GM18870 (cell line): ENCODE results near the gene GPATCH2.
"Not testable (repeated sequence)": the region's sequence is repeated elsewhere in the genome, so short reads cannot be mapped to it uniquely, and the experiment has no call there.

Experiments
- ATAC-seq: cut with Tn5 transposase; IDR thresholded peaks from one replicate; pipeline ENCODE4 v1.9.1; 2021; ENCODE audit warnings: moderate library complexity; ENCODE audit not compliant: unreplicated experiment

GPATCH2 gene

DNA sequence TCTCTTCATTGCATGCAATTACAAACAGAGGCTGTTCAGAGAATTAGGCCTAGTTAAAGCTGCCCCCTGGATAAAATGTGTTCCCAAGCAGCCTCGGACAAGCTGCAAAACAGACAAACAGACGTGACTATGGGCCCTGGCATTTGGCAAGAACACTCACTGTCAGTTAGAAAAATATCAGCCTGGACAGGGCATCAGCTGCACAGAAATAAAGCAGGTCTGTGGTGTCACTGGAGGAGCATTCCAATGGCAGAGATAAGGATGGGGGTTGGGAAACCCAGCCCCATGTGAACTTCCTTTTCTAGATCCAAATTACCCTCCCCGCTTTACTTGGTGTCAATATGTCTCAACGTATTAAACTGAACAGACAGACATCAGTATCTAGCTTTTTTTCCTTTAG lies 177.1 kb downstream of the GPATCH2 start:
- no peak for ATAC-seq

DNA sequence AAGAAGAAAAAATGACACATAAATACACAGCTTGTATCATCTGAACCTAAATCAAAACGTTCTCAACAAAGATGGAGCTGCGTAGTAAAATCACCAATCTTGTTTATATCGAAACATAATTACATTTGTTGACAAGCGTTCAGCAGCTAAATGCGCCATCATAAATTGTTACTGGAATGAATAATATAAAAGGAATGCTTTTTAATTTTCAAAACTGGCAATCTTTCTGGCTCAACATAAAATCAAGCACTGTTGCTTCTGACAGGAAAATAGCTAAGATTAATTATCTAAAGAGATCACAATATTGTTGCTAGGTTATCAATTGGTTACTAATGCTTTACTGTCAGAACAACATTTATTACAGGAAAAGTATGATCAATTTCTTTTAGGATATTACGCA lies 181.5 kb downstream of the GPATCH2 start:
- ATAC-seq: no peak

DNA sequence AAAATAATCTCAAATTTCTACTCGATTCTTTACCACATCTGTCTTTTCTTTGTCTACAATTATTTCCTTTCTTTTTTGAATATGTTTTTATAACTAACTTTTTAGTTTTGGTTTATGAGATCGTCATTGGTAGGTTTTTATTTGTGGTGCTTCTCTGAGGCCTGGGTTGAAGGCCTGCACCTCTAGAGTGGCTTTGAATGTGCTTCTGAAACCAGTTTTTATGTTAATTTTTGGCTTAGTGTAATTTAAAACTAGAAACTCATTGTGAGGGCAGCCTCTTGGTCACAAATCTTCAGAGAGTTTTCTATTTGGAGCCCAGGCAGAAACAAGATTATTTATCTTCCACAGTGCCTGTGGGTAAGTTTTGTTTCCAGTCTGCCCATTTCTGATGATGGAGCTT lies 187.0 kb downstream of the GPATCH2 start:
- no peak for ATAC-seq

DNA sequence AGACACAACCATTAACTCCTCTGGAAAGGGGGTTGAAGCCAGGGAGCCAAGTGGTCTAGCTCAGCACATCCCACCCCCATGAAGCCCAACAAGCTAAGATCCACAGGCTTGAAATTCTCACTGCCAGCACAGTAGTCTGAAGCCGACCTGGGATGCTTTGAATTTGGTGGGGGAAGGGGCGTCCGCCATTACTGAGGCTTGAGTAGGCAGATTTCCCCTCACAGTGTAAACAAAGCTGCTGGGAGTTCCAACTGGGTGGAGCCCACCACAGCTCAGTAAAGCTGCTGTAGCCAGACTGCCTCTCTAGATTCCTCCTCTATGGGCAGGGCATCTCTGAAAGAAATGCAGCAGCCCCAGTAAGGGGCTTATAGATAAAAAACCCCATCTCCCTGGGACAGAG lies 193.5 kb downstream of the GPATCH2 start:
- no peak for ATAC-seq

DNA sequence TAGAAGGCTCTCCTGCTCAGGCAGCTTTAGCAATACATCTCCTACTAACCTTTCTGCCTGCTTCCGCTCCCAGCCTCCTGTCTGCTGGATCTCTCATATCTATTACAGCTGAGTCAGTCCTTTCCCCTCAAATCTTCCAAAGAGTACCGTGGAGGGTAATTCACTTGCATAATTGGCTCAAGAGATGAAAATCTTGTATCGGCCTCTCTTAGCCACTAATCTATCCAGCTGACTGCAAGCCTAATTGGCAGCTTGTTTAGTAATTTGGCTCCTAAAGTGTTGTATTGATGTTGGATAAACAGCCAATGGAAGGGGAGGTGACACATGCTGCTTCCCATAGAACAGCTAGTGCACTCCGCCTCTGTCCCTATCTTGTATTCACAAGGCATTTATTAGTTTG lies 195.7 kb downstream of the GPATCH2 start:
- ATAC-seq: no peak

DNA sequence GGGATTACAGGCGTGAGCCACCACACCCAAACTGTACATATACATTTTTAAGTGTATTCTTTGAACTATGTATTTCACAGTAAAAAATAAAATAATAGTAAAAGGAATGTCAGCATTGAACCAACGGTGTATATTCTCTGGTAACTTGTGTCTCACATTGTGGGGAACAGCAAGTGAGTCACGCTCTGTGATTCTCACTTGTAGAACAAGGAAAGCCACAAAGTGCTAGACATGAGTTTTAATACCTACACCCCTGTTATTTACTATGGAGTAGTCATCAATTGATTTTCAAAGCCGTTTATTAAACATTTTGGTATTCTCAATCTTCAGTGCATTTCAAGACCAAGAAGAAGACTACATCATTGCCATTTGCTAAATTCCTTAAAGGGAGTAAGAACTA lies 197.2 kb downstream of the GPATCH2 start:
- no peak for ATAC-seq

DNA sequence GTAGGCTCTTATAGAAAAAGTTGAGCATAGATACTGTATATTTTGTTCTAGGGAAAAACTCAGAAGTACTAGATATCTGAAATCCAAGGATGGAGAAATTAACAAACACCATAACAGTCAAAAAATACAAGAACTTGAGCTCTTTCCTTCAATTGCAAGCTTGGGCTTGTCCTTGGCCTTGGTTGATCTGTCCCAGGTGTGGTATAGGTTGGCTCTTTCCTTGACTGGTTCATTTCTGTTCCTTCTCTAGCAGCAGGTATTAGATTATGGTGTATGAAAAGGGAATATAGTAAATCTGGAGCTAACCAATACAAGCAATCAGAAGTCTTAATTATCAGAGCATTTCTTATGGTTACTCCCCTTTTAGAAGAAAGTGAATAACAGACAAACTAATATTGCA lies 198.6 kb downstream of the GPATCH2 start:
- ATAC-seq: no peak

DNA sequence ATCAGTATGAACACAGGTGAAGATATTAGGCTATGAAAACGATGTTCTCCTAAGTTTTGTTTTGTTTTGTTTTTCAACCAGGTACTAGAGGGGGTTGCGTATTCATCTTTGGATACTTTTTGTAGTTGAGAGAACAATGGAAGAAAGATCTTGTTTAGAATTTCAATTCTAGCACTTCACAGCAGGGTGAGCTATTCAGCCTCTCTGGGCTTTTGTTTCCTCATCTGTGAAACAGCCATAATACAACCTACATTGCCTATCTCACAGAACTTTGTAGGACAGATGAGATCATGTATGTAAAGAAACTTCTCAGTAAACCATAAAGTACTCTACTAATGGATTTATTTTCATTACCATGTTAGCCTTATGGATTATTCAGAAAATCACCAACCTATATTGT lies 199.5 kb downstream of the GPATCH2 start:
- no peak for ATAC-seq

DNA sequence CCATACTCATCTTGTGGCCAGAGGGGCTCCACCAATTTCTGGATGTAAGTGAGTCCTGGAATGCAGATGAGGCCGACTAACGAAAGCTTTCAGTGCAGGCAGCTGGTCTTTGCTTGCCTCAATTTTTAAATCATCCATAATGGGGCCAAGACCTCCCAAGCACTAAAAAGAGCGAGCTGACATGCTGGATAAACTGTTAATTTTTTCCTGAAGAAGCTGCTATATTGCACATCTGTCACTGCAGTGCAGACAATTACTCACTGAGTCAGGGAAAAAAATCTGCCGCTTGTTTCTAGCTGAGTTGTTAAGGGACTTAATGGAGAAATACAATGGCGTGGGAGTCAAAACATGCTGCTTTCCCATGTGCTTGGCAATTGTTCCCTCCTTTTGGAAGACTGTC lies 205.5 kb downstream of the GPATCH2 start:
- ATAC-seq: no peak

DNA sequence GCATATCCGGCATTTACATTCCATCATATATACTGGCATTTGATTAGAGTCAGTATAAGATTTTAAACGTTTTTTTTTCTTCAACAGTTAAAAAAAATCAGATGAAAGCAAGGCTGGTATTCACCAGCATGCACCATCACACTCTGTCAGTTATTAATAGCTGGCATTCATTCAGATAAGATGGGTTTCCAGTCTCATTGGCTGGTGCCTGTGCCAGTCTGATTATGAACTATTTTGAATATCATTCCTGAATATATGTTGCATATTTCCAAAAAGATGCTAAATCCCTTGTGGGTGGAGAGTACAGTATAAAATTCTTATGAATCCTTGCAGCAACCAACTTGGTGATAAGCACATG lies 211.7 kb downstream of the GPATCH2 start:
- no peak for ATAC-seq

DNA sequence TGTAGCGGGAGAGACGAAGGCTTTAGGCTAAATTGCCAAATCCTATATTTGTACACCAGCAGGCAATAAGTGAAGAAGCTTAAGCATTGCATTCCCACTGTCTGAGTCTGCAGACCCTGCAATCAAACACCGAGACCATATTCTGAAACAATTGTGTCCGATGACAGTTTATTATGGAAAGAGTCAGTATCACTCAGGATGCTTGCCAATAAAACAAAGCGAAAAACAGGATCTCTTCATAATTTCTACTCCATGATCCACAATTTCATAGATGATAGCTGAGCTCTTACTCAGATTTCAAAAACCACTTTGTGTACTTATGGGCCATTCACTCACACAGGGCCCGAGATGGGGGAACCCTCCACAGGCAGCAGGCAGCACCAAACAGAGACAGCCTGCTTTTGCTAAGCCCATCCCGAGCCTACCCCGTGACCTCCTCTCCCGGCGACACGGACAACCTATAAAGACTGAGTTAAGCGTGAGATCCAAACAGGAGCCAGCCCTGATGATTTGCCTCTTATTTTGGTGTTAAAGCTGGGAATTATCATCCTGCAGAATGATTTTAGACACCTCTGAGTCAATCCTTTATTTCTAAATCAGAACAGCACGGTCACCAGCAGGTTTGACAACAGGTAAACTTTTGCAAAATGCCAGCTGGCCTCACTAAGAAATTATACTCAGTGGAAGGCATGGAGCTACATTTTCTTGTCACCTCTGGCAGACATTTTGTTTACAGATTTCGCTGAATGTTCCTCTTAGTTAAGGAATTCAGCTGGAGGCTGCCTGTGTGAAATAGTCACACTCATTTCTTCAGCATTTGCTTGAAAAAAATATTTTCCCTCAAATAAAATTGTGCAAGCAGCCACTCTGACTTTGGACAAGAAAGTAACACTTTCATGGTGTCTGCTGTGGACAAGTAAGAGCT lies 212.4 kb downstream of the GPATCH2 start:
- ATAC-seq: no peak

DNA sequence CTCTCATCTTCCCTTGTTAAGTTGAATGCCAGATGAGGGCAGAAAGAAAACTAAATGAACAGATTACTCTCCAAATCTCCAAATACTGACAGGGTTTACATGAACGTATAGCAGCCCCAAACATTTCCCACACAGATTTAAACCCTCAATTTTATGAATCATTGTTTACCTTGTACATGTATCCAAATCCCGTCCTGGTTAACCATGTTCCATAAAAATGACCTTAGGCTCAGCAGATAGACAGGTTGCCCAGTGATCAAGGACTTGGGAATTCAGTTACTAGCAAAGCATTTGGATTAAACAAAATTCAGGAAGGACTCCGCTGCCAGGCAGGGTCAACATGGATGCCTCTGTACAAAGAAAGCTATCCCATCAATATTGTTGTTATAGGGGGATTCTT lies 213.5 kb downstream of the GPATCH2 start:
- no peak for ATAC-seq

DNA sequence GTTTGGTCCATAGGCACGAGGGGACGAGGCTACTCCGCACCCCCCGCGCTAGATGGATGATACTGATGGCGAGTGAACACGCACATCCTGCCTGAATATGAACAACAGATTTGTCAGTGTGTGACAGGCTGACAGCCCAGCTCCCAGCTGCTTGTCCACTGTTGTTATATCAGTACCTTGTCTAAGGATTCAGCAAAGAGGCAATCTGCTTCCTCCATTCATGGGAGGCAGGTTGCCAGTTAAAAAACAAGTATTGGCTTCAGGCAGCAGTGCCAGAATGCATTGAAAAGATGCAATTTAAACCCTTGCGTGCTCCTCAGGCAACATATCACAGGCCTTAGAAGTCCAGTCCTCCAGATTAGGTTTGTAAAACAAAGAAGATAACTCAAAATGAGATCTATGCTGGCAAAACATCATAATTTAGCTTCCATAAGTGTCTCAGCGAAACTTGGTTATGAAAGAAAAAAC lies 223.3 kb downstream of the GPATCH2 start:
- no peak for ATAC-seq

DNA sequence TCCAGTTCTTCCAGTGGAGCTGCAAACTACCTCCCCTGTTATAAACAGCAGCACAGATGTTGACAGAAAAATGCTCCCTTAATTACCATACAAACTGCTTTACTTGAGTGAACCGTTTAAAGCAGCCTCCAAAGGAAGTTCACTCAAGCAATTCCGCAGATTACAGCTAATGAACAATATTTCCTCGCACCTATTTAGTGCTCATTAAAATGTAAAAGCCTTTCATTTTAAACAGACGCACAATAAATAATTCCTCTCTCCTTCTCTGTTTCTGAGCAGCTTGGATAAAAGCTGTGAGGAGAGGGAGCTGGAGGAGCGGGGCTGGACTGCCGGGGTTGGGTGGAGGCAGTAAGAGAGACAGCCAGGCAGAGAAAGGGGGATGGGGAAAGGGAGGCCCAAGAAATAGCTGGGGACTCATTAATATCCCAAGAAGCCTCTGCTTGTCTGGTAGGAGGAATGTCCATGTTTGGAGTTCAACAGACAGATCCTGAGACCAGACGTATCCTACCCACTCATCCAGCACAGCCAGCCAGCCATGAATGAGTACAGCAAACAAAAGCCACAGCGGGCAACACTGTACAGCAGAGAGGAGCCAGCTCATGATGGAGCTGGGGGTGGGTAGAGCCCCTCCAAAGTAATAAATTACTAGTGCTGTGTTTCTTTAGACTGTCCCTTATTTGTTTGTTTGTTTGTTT lies 227.7 kb downstream of the GPATCH2 start:
- ATAC-seq: no peak

DNA sequence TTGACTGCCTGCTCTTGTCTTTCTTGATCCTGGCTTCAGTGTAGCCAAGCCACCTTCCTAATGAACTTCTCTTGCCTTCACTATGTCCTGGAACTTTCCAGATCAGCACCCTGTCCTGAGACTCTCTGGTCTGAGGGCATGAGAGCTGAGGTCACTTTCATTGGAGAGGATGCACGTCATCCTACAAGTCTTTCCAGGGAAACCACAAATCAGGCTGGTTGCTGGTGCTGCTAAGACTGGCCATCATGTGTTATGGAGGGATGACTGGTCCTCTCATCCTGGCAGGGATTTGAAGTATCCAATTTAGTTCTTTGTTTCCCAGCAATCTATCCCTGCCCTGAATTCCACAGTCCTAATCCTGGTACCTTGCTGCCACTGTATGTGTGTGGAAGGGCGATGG lies 228.6 kb downstream of the GPATCH2 start:
- no peak for ATAC-seq

DNA sequence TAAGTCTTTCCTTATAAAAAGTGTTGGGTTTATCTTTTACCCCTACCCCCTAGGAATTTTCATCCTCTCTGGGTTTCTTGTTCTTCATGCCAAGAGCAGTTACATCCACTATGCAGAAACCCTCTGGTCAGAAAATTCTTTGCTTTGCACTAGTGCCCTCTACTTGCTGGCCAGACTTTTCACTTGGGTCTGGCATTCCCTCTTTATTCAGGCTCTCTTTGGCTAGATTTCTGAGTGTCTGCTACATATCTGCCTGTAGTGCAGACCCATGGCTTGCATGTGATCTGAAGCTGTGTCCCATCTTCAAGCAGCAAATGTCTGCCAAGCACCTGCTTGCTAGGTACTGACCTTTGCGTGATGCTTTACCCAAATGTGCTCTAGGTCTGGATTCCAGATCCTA lies 237.0 kb downstream of the GPATCH2 start:
- ATAC-seq: no peak

DNA sequence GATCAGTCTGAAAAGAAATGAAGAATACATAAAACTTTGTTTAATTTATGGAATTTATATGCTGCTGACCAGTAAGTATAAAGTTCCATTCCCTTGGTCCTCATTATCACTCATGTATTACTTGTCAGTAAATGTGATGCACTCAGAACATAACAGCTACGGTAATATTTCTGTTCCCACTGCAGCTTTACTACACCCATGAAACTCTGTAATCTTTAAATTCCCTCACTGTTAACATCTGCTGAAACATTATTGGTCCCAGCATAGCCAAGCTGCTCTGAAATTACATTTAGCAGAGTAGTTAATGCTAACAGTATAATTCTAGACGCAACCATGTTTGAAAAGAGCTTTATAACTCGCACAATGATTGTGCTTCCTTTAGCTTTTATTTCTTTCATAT lies 238.4 kb downstream of the GPATCH2 start:
- no peak for ATAC-seq

DNA sequence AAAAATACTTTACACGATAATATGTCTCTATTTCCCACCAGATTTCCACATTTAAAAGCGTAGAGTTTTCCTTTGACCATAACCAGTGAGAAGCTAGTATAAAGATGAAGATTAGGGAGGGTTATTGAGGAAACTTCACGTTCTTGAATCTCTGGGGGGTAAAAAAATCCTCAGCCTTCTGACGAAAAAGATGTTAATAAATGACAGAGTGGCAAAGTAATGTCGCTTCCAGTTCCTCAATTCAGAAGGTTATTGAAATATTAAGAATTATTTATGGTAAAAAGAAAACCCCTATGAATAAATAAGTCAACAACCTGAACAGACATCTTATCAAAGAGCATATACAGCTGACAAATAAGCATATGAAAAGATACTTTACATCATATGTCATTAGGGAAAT lies 241.0 kb downstream of the GPATCH2 start:
- ATAC-seq: peak; percentile 62

DNA sequence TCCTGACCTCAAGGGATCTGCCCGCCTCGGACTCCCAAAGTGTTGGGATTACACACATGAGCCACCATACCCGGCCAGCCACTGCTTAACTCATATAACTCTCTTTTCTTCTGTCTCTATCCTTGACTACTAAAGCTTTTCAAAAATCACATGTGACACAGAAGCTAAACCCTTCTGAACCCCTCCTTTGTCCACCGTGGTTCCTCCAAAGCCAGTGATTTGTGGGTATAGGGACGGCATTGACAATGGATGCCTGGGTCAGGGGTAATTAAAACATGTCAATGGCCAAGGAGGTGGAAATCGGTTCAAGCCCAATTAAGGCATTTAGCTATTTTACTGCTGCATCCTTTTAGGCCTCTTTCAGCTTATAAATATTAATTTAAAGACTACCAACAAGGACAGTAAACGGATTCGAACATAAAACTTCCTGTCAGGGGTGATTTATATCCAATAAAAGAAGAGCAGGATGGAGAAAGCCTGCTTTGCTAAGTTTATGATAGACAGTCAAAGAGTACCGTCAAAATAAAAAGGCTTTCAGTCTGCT lies 242.3 kb downstream of the GPATCH2 start:
- no peak for ATAC-seq

DNA sequence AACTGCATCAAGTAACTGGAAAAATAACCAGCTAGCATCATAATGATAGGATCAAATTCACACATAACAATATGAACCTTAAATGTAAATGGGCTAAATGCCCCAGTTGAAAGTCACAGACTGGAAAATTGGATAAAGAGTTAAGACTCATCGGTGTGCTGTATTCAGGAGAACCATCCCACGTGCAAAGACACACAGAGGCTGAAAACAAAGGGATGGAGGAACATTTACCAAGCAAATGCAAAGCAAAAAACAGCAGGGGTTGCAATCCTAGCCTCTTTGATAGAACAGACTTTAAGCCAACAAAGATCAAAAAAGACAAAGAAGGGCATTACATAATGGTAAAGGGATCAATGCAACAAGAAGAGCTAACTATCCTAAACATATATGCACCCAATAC lies 249.1 kb downstream of the GPATCH2 start:
- ATAC-seq: not testable (repeated sequence)

DNA sequence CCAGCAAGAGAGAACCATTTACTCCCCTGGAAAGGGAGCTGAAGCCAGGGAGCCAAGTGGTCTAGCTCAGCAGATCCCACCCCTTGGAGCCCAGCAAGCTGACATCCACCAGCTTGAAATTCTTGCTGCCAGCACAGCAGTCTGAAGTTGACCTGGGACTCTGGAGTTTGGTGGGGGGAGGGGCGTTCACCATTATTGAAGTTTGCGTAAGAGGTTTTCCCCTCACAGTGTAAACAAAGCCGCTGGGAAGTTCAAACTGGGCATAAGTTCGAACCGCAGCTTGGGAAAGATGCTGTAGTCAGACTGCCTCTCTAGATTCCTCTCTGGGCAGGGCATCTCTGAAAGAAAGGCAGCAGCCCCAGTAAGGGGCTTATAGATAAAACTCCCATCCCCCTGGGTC lies 251.1 kb downstream of the GPATCH2 start:
- not testable (repeated sequence) for ATAC-seq

DNA sequence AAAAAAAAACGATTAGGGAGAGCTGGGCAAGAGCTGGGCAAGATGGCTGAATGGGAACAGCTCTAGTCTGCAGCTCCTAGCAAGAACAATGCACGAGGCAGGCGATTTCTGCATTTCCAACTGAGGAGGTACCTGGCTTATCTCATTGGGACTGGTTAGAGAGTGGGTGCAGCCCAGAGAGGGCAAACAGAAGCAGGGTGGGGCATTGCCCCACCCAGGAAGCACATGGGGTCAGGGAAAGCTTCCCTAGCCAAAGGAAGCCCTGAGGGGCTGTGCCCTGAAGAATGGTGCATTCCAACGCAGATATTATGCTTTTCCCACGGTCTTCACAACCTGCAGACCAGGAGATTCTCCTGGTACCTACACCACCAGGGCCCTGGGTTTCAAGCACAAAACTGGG lies 251.6 kb downstream of the GPATCH2 start:
- ATAC-seq: no peak
